GM12878 (cell line): ENCODE data around the gene BTG4.

ENCODE experiments used
- CBFB ChIP-seq: IDR thresholded peaks from 2 replicates; pipeline ENCODE4 v1.6.1; 2016; ENCODE audit warnings: antibody characterized with exemption, low read depth
- CTCF ChIP-seq, 3 experiments: IDR thresholded peaks in 2 of 3; conservative IDR thresholded peaks in 1 of 3; 2 replicates each; pipeline ENCODE4 v1.5.1; 2011; ENCODE audit warnings: low read depth in 3 of 3, low read length in 3 of 3, mild to moderate bottlenecking in 3 of 3, control low read depth in 2 of 3, moderate library complexity in 2 of 3, inconsistent platforms in 1 of 3, mixed read lengths in 1 of 3; ENCODE audit not compliant: control insufficient read depth in 2 of 3, insufficient read depth in 1 of 3; ENCODE audit errors: extremely low read depth in 1 of 3
- EZH2 ChIP-seq: IDR thresholded peaks from 2 replicates; pipeline ENCODE4 v1.6.1; 2012; ENCODE audit warnings: low read depth, mild to moderate bottlenecking, control low read depth, inconsistent platforms, low read length, borderline replicate concordance; ENCODE audit not compliant: control insufficient read depth
- MXI1 ChIP-seq: fragments of 150-350 bp; IDR thresholded peaks from 2 replicates; pipeline ENCODE4 v1.6.1; 2011; ENCODE audit warnings: low read depth, mild to moderate bottlenecking, inconsistent platforms, low read length, improper control_type of control experiment
- NBN ChIP-seq: fragments of 450-650 bp; IDR thresholded peaks from 2 replicates; pipeline ENCODE4 v1.6.1; 2016

GRCh38 chr11:111456859-111457730 is 55.1 kb downstream of the BTG4 start:
- TF ChIP-seq CTCF (IDR thresholded peaks at IDR 0.05 in 2 of 3, conservative IDR thresholded peaks at IDR 0.05 in 1 of 3; ENCODE audit: control insufficient read depth in 2 of 3, extremely low read depth in 1 of 3, insufficient read depth in 1 of 3, low read depth in 3 of 3, low read length in 3 of 3): no peak
- TF ChIP-seq CBFB: no peak
- TF ChIP-seq MXI1: no peak
- TF ChIP-seq EZH2: no peak
- TF ChIP-seq NBN: no peak
